Ishikawa (cell line): ENCODE measurements around the gene CLIC4.

Experiments used
- CEBPB ChIP-seq: IDR thresholded peaks from 2 replicates; pipeline ENCODE4 v1.6.1; 2012
- CREB1 ChIP-seq: IDR thresholded peaks from 2 replicates; pipeline ENCODE4 v1.6.1; 2012; ENCODE audit warnings: low read depth
- EGR1 ChIP-seq: IDR thresholded peaks from 2 replicates; pipeline ENCODE4 v1.6.1; 2012
- EP300 ChIP-seq: IDR thresholded peaks from 2 replicates; pipeline ENCODE4 v1.6.1; 2012; ENCODE audit warnings: borderline replicate concordance
- FOXM1 ChIP-seq: IDR thresholded peaks from 2 replicates; pipeline ENCODE4 v1.6.1; 2012; ENCODE audit warnings: low read depth, borderline replicate concordance
- NFIC ChIP-seq: IDR thresholded peaks from 2 replicates; pipeline ENCODE4 v1.6.1; 2012
- RAD21 ChIP-seq: IDR thresholded peaks from 2 replicates; pipeline ENCODE4 v1.6.1; 2012; ENCODE audit warnings: low read depth
- REST ChIP-seq: IDR thresholded peaks from 2 replicates; pipeline ENCODE4 v1.6.1; 2012; ENCODE audit warnings: low read depth, mild to moderate bottlenecking
- TAF1 ChIP-seq: IDR thresholded peaks from 2 replicates; pipeline ENCODE4 v1.6.1; 2012; ENCODE audit warnings: low read depth, mild to moderate bottlenecking
- TCF12 ChIP-seq: IDR thresholded peaks from 2 replicates; pipeline ENCODE4 v1.6.1; 2012; ENCODE audit warnings: low read depth
- TEAD4 ChIP-seq: IDR thresholded peaks from 2 replicates; pipeline ENCODE4 v1.6.1; 2012
- USF1 ChIP-seq: IDR thresholded peaks from 2 replicates; pipeline ENCODE4 v1.6.1; 2012
- YY1 ChIP-seq: IDR thresholded peaks from 2 replicates; pipeline ENCODE4 v1.6.1; 2012; ENCODE audit warnings: low read depth
- ZBTB7A ChIP-seq: IDR thresholded peaks from 2 replicates; pipeline ENCODE4 v1.6.1; 2012; ENCODE audit warnings: low read depth
- TF ChIP-seq, protein P1 (sequence below): IDR thresholded peaks from 2 replicates; pipeline ENCODE4 v1.6.1; 2012

Gene CLIC4

DNA sequence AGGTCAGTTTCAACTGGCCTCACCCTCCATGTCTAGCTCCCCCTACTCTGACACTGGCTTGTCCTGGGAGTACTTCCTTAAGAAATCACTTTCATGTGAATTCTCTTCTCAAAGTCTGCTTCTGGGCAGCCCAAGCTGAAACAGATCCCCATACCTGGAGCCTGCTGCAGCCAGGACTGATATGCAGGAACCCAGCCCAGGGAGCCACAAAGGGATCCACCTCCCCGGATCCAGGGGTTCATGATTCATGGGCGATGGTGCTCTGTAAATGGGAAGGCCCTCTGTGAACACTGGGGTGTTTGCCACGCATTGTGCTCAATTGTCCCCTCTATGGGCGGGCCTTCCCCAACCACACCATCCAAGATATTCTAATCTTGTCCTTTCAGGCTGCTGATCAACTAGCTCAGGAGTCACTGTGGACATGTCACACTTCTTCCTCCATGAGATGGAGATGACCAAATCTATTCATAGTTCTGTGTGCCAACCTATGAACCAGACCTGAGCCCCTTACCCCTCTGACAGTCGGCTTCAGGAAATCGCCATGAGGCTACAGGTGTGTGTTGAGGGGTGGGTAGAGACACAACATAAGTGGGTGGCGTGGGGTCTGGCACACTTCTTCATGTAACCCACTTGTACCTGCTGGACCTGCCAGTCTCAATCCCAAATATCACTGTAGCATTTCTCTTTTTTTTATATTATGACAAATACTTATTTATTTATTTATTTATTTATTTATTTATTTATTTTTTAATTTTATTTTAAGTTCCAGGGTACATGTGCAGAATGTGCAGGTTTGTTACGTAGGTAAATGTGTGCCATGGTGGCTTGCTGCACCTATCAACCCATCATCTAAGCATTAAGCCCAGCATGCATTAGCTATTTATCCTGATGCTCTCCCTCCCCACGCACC, 143.1 kb downstream of the CLIC4 start:
- TF ChIP-seq TEAD4, result no peak
- no peak for TF ChIP-seq ZBTB7A
- no peak for TF ChIP-seq CEBPB
- no peak for TF ChIP-seq EGR1
- no peak for TF ChIP-seq TCF12
- no peak for TF ChIP-seq CREB1
- no peak for TF ChIP-seq YY1
- no peak for TF ChIP-seq RAD21
- no peak for TF ChIP-seq REST
- TF ChIP-seq TAF1, result no peak
- TF ChIP-seq, protein P1, sequence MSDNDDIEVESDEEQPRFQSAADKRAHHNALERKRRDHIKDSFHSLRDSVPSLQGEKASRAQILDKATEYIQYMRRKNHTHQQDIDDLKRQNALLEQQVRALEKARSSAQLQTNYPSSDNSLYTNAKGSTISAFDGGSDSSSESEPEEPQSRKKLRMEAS, result no peak
- TF ChIP-seq NFIC, result no peak
- TF ChIP-seq USF1, result no peak
- no peak for TF ChIP-seq EP300
- no peak for TF ChIP-seq FOXM1

DNA sequence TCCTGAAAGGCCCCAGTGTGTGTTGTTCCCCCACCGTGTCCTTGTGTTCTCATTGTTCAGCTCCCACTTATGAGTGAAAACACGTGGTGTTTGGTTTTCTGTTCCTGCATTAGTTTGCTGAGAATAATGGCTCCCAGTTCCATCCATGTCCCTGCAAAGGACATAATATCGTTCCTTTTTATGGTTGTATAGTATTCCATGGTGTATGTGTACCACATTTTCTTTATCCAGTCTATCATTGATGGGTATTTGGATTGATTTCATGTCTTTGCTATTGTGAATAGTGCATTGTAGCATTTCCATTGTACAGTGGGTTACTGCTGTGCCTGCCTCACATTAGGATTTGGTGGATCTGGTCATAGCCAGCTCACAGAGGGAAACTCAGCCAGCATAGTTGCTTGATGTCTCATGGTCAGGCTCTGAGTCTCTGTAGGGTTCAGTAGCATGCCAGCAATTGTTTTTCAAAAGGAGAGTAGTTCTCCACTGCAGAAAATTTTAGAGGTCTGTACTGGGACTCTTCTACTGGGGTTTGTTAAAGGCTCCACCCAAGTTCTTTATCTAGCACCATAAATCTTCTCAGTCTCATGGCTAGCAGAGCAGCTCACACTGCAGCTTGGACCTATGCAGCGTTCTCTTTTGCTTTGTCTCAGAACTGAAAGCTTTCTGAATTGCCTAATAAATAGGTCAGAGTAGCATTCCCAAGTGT, 143.9 kb downstream of the CLIC4 start:
- TF ChIP-seq ZBTB7A (no peak), FOXM1 (no peak), TEAD4 (no peak), YY1 (no peak), EGR1 (no peak), REST (no peak), CEBPB (no peak), EP300 (no peak), USF1 (no peak)
- TF ChIP-seq, protein P1, result no peak

- no peak for TF ChIP-seq TCF12
- no peak for TF ChIP-seq CREB1
- TF ChIP-seq ZBTB7A, result no peak
- TF ChIP-seq NFIC, result no peak
- TF ChIP-seq REST, result no peak
Observed at GRCh38 chr1:24890887-24891286, 145.6 kb downstream of the CLIC4 start.
